Thoracic aorta (tissue), 2 donors: Measurements from ENCODE around the gene TRIM69. TPM values are rescaled to one million over a fixed set of nuclear protein-coding genes. Genes with fewer than 3 reads are reported as not detected.
"Not testable (repeated sequence)": the region's sequence is repeated elsewhere in the genome, so short reads cannot be mapped to it uniquely, and the experiment has no call there.

ENCODE experiments used
- ATAC-seq: fragments of 150-250 bp; one replicate; pipeline ENCODE4 v1.8.0; 2017; ENCODE audit warnings: low read depth; ENCODE audit not compliant: insufficient number of reproducible peaks, low FRiP score
- DNase-seq: peaks from one replicate; pipeline ENCODE4 v3.0.0-alpha.2; 2020; ENCODE audit warnings: low spot score
- H3K27ac ChIP-seq, 2 donors: fragments of 200-600 bp; sonication (generic); 1 replicate in 1 of 2; 2 replicates in 1 of 2; pipeline ENCODE4 v1.5.1; 2016; ENCODE audit warnings: mild to moderate bottlenecking in 2 of 2, moderate library complexity in 2 of 2
- H3K27me3 ChIP-seq: fragments of 200-600 bp; sonication (generic); replicated peaks from 2 replicates; pipeline ENCODE4 v1.6.0; 2016; ENCODE audit warnings: mild to moderate bottlenecking; ENCODE audit not compliant: insufficient read depth
- H3K36me3 ChIP-seq: fragments of 200-600 bp; sonication (generic); one replicate; pipeline ENCODE4 v1.5.1; 2016
- H3K4me1 ChIP-seq, 2 donors: fragments of 200-600 bp; sonication (generic); 1 replicate in 1 of 2; 2 replicates in 1 of 2; pipeline versions ENCODE4 v1.5.1 to v1.6.0; 2016; ENCODE audit warnings: low read depth in 2 of 2, mild to moderate bottlenecking in 1 of 2; ENCODE audit not compliant: control insufficient read depth in 1 of 2
- H3K4me3 ChIP-seq: fragments of 200-600 bp; sonication (generic); 2 replicates; pipeline ENCODE4 v1.5.1; 2016; ENCODE audit warnings: mild to moderate bottlenecking
- H3K9me3 ChIP-seq: fragments of 200-600 bp; sonication (generic); 2 replicates; pipeline ENCODE4 v1.5.1; 2016
- CTCF ChIP-seq: fragments of 200-600 bp; sonication (generic); IDR thresholded peaks from one replicate; pipeline ENCODE4 v1.5.1; 2019; ENCODE audit warnings: antibody characterized with exemption
- total RNA-seq, 2 donors: library from RNA; depleted of rRNA; stranded (reverse); fragments of >200 nt; gene quantifications; one replicate each; pipeline versions ENCODE4 v1.1.0 to v1.2.3, GENCODE V29; 2016

Gene TRIM69
- total RNA-seq, 2 donors from 2014 or later: 10.4 to 65.0 TPM

GRCh38 chr15:44697014-44697413 lies 39.3 kb upstream of the TRIM69 start:
- ATAC-seq: no peak
- Histone ChIP-seq H3K4me3 (no peak overlapping the region), H3K36me3 (no peaks in the 10 kb centered on the region), H3K27ac (no peak overlapping the region), H3K27me3 (no peaks in the 10 kb centered on the region), H3K9me3 (no peaks in the 10 kb centered on the region), H3K4me1 (no peaks in the 10 kb centered on the region)
- no peak for DNase-seq
- no peak for TF ChIP-seq CTCF

- Histone ChIP-seq H3K4me3 (no peak overlapping the region), H3K27me3 (no peaks in the 10 kb centered on the region), H3K9me3 (peaks cover 3% of the 10 kb centered on the region), H3K27ac (no peak overlapping the region), H3K36me3 (no peaks in the 10 kb centered on the region), H3K4me1 (no peaks in the 10 kb centered on the region)
- DNase-seq (no peak), ATAC-seq (no peak)
- no peak for TF ChIP-seq CTCF
Measured at GRCh38 chr15:44698641-44699040, 37.7 kb upstream of the TRIM69 start.

GRCh38 chr15:44700676-44701075 lies 35.7 kb upstream of the TRIM69 start:
- not testable (repeated sequence) for ATAC-seq, H3K4me3 ChIP-seq, H3K27ac ChIP-seq, DNase-seq, H3K36me3 ChIP-seq, H3K9me3 ChIP-seq, H3K27me3 ChIP-seq, H3K4me1 ChIP-seq

- no peaks in the 10 kb centered on the region for H3K36me3 ChIP-seq
- TF ChIP-seq CTCF: no peak
- ATAC-seq (no peak), DNase-seq (no peak)
- H3K4me1 ChIP-seq: peaks cover 0 to 9% of the 10 kb centered on the region in 2 donors
- H3K27me3 ChIP-seq: no peaks in the 10 kb centered on the region
- no peak overlapping the region for H3K27ac ChIP-seq
- H3K9me3 ChIP-seq: peaks cover 3% of the 10 kb centered on the region
- no peak overlapping the region for H3K4me3 ChIP-seq
Measured at GRCh38 chr15:44705986-44706385, 30.3 kb upstream of the TRIM69 start.

GRCh38 chr15:44706401-44706800 lies 29.9 kb upstream of the TRIM69 start:
- no peaks in the 10 kb centered on the region for H3K36me3 ChIP-seq
- H3K4me1 ChIP-seq: peaks cover 0 to 9% of the 10 kb centered on the region in 2 donors
- no peak for TF ChIP-seq CTCF
- H3K4me3 ChIP-seq: no peak overlapping the region
- no peak for DNase-seq
- ATAC-seq: no peak
- H3K27me3 ChIP-seq: no peaks in the 10 kb centered on the region
- H3K9me3 ChIP-seq: peaks cover 3% of the 10 kb centered on the region
- H3K27ac ChIP-seq: no peak overlapping the region

- no peak for TF ChIP-seq CTCF
- no peaks in the 10 kb centered on the region for H3K36me3 ChIP-seq
- ATAC-seq (no peak), DNase-seq (no peak)
- H3K27me3 ChIP-seq: no peaks in the 10 kb centered on the region
- no peak overlapping the region for H3K27ac ChIP-seq
- H3K9me3 ChIP-seq: peaks cover 3% of the 10 kb centered on the region
- peaks cover 0 to 9% of the 10 kb centered on the region in 2 donors for H3K4me1 ChIP-seq
- H3K4me3 ChIP-seq: no peak overlapping the region
Measured at GRCh38 chr15:44706946-44707636, 29.2 kb upstream of the TRIM69 start.
